ENCODE results near the gene TBC1D23.
"Not testable (repeated sequence)": the region's sequence is repeated elsewhere in the genome, so short reads cannot be mapped to it uniquely, and the experiment has no call there.

Gene TBC1D23

GRCh38 chr3:100348727-100349126 is 87.9 kb downstream of the TBC1D23 start:
- in situ Hi-C loops (cut with MboI; ENCODE audit: low pct_unique_long_range_greater_than_20kb, low sequenced_read_pairs, unreplicated experiment) = no loop called here
- no peak for TF ChIP-seq CTCF (IDR thresholded peaks at IDR 0.05; ENCODE audit: extremely low read depth, insufficient read depth, missing control alignments)
- no peak for DNase-seq (ENCODE audit: low spot score)

- DNase-seq (ENCODE audit: low spot score); in situ Hi-C loops (cut with MboI; ENCODE audit: low pct_unique_long_range_greater_than_20kb, low sequenced_read_pairs, unreplicated experiment): not testable (repeated sequence)
These were observed 91.0 kb downstream of the TBC1D23 start for GRCh38 chr3:100351770-100352169.

- TF ChIP-seq CTCF (IDR thresholded peaks at IDR 0.05; ENCODE audit: extremely low read depth, insufficient read depth, missing control alignments) = no peak
- in situ Hi-C loops (cut with MboI; ENCODE audit: low pct_unique_long_range_greater_than_20kb, low sequenced_read_pairs, unreplicated experiment) = no loop called here
- no peak for DNase-seq (ENCODE audit: low spot score)
These were observed 91.8 kb downstream of the TBC1D23 start for GRCh38 chr3:100352296-100353231.

GRCh38 chr3:100354850-100355249 is 94.1 kb downstream of the TBC1D23 start:
- in situ Hi-C loops (cut with MboI; ENCODE audit: low pct_unique_long_range_greater_than_20kb, low sequenced_read_pairs, unreplicated experiment) = no loop called here
- DNase-seq (ENCODE audit: low spot score) = no peak

GRCh38 chr3:100358413-100358812 is 97.6 kb downstream of the TBC1D23 start:
- no peak for DNase-seq (ENCODE audit: low spot score)
- no peak for TF ChIP-seq CTCF (IDR thresholded peaks at IDR 0.05; ENCODE audit: extremely low read depth, insufficient read depth, missing control alignments)
- in situ Hi-C loops (cut with MboI; ENCODE audit: low pct_unique_long_range_greater_than_20kb, low sequenced_read_pairs, unreplicated experiment) = no loop called here

More at GRCh38 chr3:100354850-100355249, 94.1 kb downstream of the TBC1D23 start:
- no peak for TF ChIP-seq CTCF (IDR thresholded peaks at IDR 0.05; ENCODE audit: extremely low read depth, insufficient read depth, missing control alignments)

- in situ Hi-C loops (cut with MboI; ENCODE audit: low pct_unique_long_range_greater_than_20kb, low sequenced_read_pairs, unreplicated experiment) = no loop called here
- no peak for DNase-seq (ENCODE audit: low spot score)
- no peak for TF ChIP-seq CTCF (IDR thresholded peaks at IDR 0.05; ENCODE audit: extremely low read depth, insufficient read depth, missing control alignments)
These were observed 98.2 kb downstream of the TBC1D23 start for GRCh38 chr3:100359035-100359434.

- TF ChIP-seq CTCF (IDR thresholded peaks at IDR 0.05; ENCODE audit: extremely low read depth, insufficient read depth, missing control alignments) = no peak
- no peak for DNase-seq (ENCODE audit: low spot score)
- in situ Hi-C loops (cut with MboI; ENCODE audit: low pct_unique_long_range_greater_than_20kb, low sequenced_read_pairs, unreplicated experiment) = no loop called here
These were observed 100.1 kb downstream of the TBC1D23 start for GRCh38 chr3:100360757-100361496.
